Smooth muscle cell (in vitro differentiated cells): ENCODE results near the gene TARDBP. TPM values are rescaled to one million over a fixed set of nuclear protein-coding genes. Genes with fewer than 3 reads are reported as not detected.

Source experiments
- DNase-seq: peaks from one replicate; lab custom pipeline; 2025; ENCODE audit not compliant: unreplicated experiment; lab: John Stamatoyannopoulos, UW
- H2AFZ ChIP-seq: fragments of 200-600 bp; sonication (generic); 2 replicates; pipeline ENCODE4 v1.6.0; 2016; ENCODE audit warnings: antibody characterized with exemption, low read depth, mild to moderate bottlenecking
- H3F3A ChIP-seq: fragments of 200-600 bp; sonication (generic); 2 replicates; pipeline ENCODE4 v1.6.0; 2017; ENCODE audit warnings: antibody characterized with exemption, low read depth
- H3K27ac ChIP-seq: fragments of 200-600 bp; sonication (generic); 2 replicates; pipeline ENCODE4 v1.5.1; 2016; ENCODE audit warnings: low read depth, mild to moderate bottlenecking
- H3K27me3 ChIP-seq: fragments of 200-600 bp; sonication (generic); 2 replicates; pipeline ENCODE4 v1.6.1; 2016; ENCODE audit warnings: low read depth, mild to moderate bottlenecking
- H3K36me3 ChIP-seq: fragments of 200-600 bp; sonication (generic); 2 replicates; pipeline ENCODE4 v1.5.1; 2016; ENCODE audit warnings: low read depth
- H3K4me1 ChIP-seq: fragments of 200-600 bp; sonication (generic); 2 replicates; pipeline ENCODE4 v1.5.1; 2016; ENCODE audit warnings: low read depth
- H3K4me2 ChIP-seq: fragments of 200-600 bp; sonication (generic); 2 replicates; pipeline ENCODE4 v1.6.0; 2016; ENCODE audit warnings: mild to moderate bottlenecking
- H3K4me3 ChIP-seq: fragments of 200-600 bp; sonication (generic); 2 replicates; pipeline ENCODE4 v1.5.1; 2016; ENCODE audit warnings: mild to moderate bottlenecking
- H3K79me2 ChIP-seq: fragments of 200-600 bp; sonication (generic); 2 replicates; pipeline ENCODE4 v1.6.0; 2016; ENCODE audit warnings: low read depth, mild to moderate bottlenecking
- H3K9ac ChIP-seq: fragments of 200-600 bp; sonication (generic); 2 replicates; pipeline ENCODE4 v1.6.0; 2016; ENCODE audit warnings: low read depth
- H3K9me3 ChIP-seq: fragments of 200-600 bp; sonication (generic); replicated peaks from 2 replicates; pipeline ENCODE4 v1.5.1; 2016; ENCODE audit warnings: low read depth
- H4K20me1 ChIP-seq: fragments of 200-600 bp; sonication (generic); 2 replicates; pipeline ENCODE4 v1.6.0; 2016; ENCODE audit warnings: low read depth
- CTCF ChIP-seq: fragments of 200-600 bp; sonication (generic); IDR thresholded peaks from 2 replicates; pipeline ENCODE4 v1.5.1; 2017; ENCODE audit warnings: borderline replicate concordance, mild to moderate bottlenecking, antibody characterized with exemption; ENCODE audit not compliant: insufficient read depth, poor library complexity, severe bottlenecking
- WGBS: methylation state at CpG from one replicate; pipeline ENCODE4 v1.1.7; 2016; ENCODE audit warnings: low lambda C conversion rate; 5-methylcytosine and 5-hydroxymethylcytosine counted together
- polyA plus RNA-seq: library from polyadenylated mRNA; unstranded; fragments of >200 nt; fragmentation: Nextera tagmentation; extraction: Ambion mirVana; gene quantifications from 2 replicates; pipeline ENCODE4 v1.2.1, GENCODE V29; 2016
- total RNA-seq: library from RNA; depleted of rRNA; stranded (reverse); fragments of >200 nt; gene quantifications from 2 replicates; pipeline ENCODE4 v1.2.3, GENCODE V29; 2014

The TARDBP gene
- total and polyA plus RNA-seq, 2 experiments from 2014 or later: 90.6 to 105 TPM

- peaks cover 26% of the 10 kb centered on the region for H3K79me2 ChIP-seq
- H3K9ac ChIP-seq: no peak overlapping the region
- H3K4me2 ChIP-seq: no peak overlapping the region
- no peak for TF ChIP-seq CTCF
- 95% methylated on average over 8 of the region's 8 CpGs for WGBS
- no peak for DNase-seq
- no peaks in the 10 kb centered on the region for H3K36me3 ChIP-seq
- peaks cover 12% of the 10 kb centered on the region for H3F3A ChIP-seq
- peaks cover 12% of the 10 kb centered on the region for H3K4me1 ChIP-seq
- no peak overlapping the region for H3K4me3 ChIP-seq
- H3K27me3 ChIP-seq: no peaks in the 10 kb centered on the region
- no peaks in the 10 kb centered on the region for H4K20me1 ChIP-seq
- no peak overlapping the region for H2AFZ ChIP-seq
- no peaks in the 10 kb centered on the region for H3K9me3 ChIP-seq
- no peak overlapping the region for H3K27ac ChIP-seq
These were observed 45.0 kb downstream of the TARDBP start for GRCh38 chr1:11057477-11057876.

DNA sequence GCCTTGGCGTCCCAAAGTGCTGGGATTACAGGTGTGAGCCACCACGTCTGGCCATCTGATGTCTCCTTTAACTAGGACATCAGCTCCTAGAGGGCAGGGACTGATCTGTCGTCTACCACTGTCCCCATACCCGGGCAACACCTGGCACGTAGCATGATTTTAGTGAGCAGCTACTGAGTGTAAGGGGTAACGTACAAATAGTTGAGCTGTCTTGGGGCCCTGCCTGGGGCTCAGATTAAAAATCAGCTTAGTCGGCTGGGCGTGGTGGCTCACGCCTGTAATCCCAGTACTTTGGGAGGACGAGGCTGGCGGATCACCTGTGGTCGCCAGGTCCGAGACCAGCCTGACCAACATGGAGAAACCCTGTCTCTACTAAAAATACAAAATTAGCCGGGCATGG is 45.6 kb downstream of the TARDBP start:
- H3F3A ChIP-seq: peaks cover 9% of the 10 kb centered on the region
- no peak overlapping the region for H3K27ac ChIP-seq
- no peak overlapping the region for H3K9ac ChIP-seq
- no peak overlapping the region for H2AFZ ChIP-seq
- no peaks in the 10 kb centered on the region for H3K27me3 ChIP-seq
- DNase-seq: no peak
- peaks cover 12% of the 10 kb centered on the region for H3K4me1 ChIP-seq
- TF ChIP-seq CTCF: no peak
- no peak overlapping the region for H3K4me3 ChIP-seq
- peaks cover 26% of the 10 kb centered on the region for H3K79me2 ChIP-seq
- H3K4me2 ChIP-seq: no peak overlapping the region
- no peaks in the 10 kb centered on the region for H3K36me3 ChIP-seq
- 98% methylated on average over 14 of the region's 14 CpGs for WGBS
- no peaks in the 10 kb centered on the region for H3K9me3 ChIP-seq
- no peaks in the 10 kb centered on the region for H4K20me1 ChIP-seq

GRCh38 chr1:11058595-11059154 is 46.2 kb downstream of the TARDBP start:
- no peaks in the 10 kb centered on the region for H3K9me3 ChIP-seq
- peaks cover 26% of the 10 kb centered on the region for H3K79me2 ChIP-seq
- H3K4me2 ChIP-seq: peak overlapping the region; percentile 99
- H2AFZ ChIP-seq: peak overlapping the region; percentile 81
- H3K9ac ChIP-seq: peak overlapping the region; percentile 62
- no peak overlapping the region for H3K27ac ChIP-seq
- no peaks in the 10 kb centered on the region for H3K27me3 ChIP-seq
- no peaks in the 10 kb centered on the region for H3K36me3 ChIP-seq
- TF ChIP-seq CTCF: no peak
- 56% methylated on average over 20 of the region's 28 CpGs for WGBS
- peaks cover 9% of the 10 kb centered on the region for H3F3A ChIP-seq
- peaks cover 12% of the 10 kb centered on the region for H3K4me1 ChIP-seq
- peak overlapping the region; percentile 91 for H3K4me3 ChIP-seq
- no peaks in the 10 kb centered on the region for H4K20me1 ChIP-seq
- no peak for DNase-seq
